ENCODE measurements around the gene TATDN2.

TATDN2 gene

DNA sequence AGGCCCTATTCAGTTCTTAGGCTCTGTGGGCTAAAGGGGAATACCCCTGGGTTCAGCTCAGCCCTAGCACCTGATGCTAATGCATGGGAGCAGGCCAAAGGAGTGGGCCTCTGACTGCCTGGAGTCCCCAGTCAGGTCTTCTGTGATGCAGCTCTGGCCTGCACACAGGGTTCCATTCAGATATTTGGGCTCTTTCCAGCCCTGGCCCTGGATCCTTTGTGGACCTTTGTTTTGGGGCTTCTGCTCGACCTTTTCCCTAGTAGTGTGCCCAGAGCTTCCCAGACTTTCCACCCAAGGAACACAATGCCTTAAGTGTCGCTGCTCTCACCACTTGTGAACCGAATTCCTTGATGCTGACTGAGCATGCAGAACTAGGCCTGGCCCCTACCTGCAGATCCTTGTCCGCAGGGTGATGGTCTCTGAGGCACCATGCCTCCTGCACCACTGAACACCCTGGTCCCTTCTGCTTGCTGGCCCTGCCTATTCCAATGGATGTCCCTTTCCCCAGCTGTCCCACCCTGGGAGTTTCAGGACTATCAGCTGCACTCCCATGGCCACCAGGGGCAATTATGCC, 67.6 kb downstream of the TATDN2 start:
- H3F3A ChIP-seq (ENCODE audit: low read depth), result no peaks in the 10 kb centered on the region
- no peak overlapping the region for H2AFZ ChIP-seq (ENCODE audit: low read length)
- H3K4me2 ChIP-seq (ENCODE audit: low read depth, low read length, poor library complexity, severe bottlenecking), result no peak overlapping the region
- H3K36me3 ChIP-seq (ENCODE audit: insufficient read depth, low read length), result peaks cover 62% of the 10 kb centered on the region; the same call in 1 of the 2 replicates
- no peak overlapping the region for H3K4me3 ChIP-seq (ENCODE audit: low read length, poor library complexity, severe bottlenecking)
- no peaks in the 10 kb centered on the region for H3K9me2 ChIP-seq (replicated peaks; ENCODE audit: low read depth, low read length)
- H3K4me1 ChIP-seq (ENCODE audit: insufficient read depth, low read length, poor library complexity, severe bottlenecking), result peaks cover 8% of the 10 kb centered on the region
- H3K9me3 ChIP-seq (ENCODE audit: insufficient read depth, low read depth, low read length), result no peaks in the 10 kb centered on the region
- H4K20me1 ChIP-seq (ENCODE audit: insufficient read depth, low read length, poor library complexity, severe bottlenecking), result peaks cover 19% of the 10 kb centered on the region
- H3K9ac ChIP-seq (ENCODE audit: low read depth, low read length, poor library complexity, severe bottlenecking), result no peak overlapping the region
- peaks cover 34% of the 10 kb centered on the region for H3K79me2 ChIP-seq (ENCODE audit: insufficient read depth, low read length)
- H3K27me3 ChIP-seq (ENCODE audit: insufficient read depth, low read length, poor library complexity, severe bottlenecking), result no peaks in the 10 kb centered on the region
- no peak for TF ChIP-seq EZH2phosphoT487 (IDR thresholded peaks at IDR 0.05; ENCODE audit: borderline replicate concordance)
- TF ChIP-seq, protein P1, sequence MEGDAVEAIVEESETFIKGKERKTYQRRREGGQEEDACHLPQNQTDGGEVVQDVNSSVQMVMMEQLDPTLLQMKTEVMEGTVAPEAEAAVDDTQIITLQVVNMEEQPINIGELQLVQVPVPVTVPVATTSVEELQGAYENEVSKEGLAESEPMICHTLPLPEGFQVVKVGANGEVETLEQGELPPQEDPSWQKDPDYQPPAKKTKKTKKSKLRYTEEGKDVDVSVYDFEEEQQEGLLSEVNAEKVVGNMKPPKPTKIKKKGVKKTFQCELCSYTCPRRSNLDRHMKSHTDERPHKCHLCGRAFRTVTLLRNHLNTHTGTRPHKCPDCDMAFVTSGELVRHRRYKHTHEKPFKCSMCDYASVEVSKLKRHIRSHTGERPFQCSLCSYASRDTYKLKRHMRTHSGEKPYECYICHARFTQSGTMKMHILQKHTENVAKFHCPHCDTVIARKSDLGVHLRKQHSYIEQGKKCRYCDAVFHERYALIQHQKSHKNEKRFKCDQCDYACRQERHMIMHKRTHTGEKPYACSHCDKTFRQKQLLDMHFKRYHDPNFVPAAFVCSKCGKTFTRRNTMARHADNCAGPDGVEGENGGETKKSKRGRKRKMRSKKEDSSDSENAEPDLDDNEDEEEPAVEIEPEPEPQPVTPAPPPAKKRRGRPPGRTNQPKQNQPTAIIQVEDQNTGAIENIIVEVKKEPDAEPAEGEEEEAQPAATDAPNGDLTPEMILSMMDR (conservative IDR thresholded peaks at IDR 0.05; ENCODE audit: low read length), result no peak

DNA sequence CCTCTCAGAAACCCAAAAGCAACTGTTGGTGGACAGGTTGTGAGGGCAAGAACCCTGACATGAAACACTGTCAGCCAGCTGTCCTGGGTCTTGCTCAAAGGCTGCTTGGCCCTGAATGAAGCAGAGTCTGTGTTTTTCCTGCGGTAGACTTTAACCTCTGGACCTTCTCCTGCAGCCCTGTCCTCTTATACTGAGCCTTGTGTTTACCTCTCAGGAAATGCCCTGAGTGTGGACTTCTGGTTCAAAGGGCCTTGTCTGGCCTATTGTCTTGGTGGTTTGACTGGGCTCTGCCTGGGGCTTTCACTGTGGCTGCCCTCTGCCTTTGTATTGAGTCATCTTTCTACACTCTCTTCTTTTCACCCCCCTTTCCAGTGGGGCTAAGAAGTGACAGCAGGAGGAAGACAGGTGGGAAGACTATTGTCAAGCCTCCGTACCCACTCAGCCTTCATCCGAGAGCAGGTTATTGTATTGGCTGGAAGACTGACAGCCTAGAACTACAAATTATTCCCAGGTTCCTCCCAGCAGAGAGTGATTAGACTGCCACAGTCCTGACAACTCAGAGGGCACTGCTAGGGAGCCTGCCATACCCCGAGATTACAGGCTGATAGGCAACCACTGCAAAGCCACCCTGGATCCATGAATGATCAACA, 69.2 kb downstream of the TATDN2 start:
- H3K36me3 ChIP-seq (ENCODE audit: insufficient read depth, low read length), result peaks cover 47% of the 10 kb centered on the region; the same call in 1 of the 2 replicates
- H3K4me1 ChIP-seq (ENCODE audit: insufficient read depth, low read length, poor library complexity, severe bottlenecking), result peaks cover 8% of the 10 kb centered on the region
- H3K9me3 ChIP-seq (ENCODE audit: insufficient read depth, low read depth, low read length), result no peaks in the 10 kb centered on the region
- H3K79me2 ChIP-seq (ENCODE audit: insufficient read depth, low read length), result peaks cover 35% of the 10 kb centered on the region
- H3K4me3 ChIP-seq (ENCODE audit: low read length, poor library complexity, severe bottlenecking), result no peak overlapping the region
- TF ChIP-seq, protein P1 (conservative IDR thresholded peaks at IDR 0.05; ENCODE audit: low read length), result no peak
- TF ChIP-seq EZH2phosphoT487 (IDR thresholded peaks at IDR 0.05; ENCODE audit: borderline replicate concordance), result no peak
- H3K27me3 ChIP-seq (ENCODE audit: insufficient read depth, low read length, poor library complexity, severe bottlenecking), result no peaks in the 10 kb centered on the region
- H3K9me2 ChIP-seq (replicated peaks; ENCODE audit: low read depth, low read length), result no peaks in the 10 kb centered on the region
- no peak overlapping the region for H3K9ac ChIP-seq (ENCODE audit: low read depth, low read length, poor library complexity, severe bottlenecking)
- H4K20me1 ChIP-seq (ENCODE audit: insufficient read depth, low read length, poor library complexity, severe bottlenecking), result peaks cover 19% of the 10 kb centered on the region
- H3F3A ChIP-seq (ENCODE audit: low read depth), result no peaks in the 10 kb centered on the region
- H3K4me2 ChIP-seq (ENCODE audit: low read depth, low read length, poor library complexity, severe bottlenecking), result peak overlapping the region; percentile 90
- no peak overlapping the region for H2AFZ ChIP-seq (ENCODE audit: low read length)

GRCh38 chr3:10317961-10318350, 69.7 kb downstream of the TATDN2 start:
- H3K4me2 ChIP-seq (ENCODE audit: low read depth, low read length, poor library complexity, severe bottlenecking), result peak overlapping the region; percentile 90
- no peaks in the 10 kb centered on the region for H3K9me2 ChIP-seq (replicated peaks; ENCODE audit: low read depth, low read length)
- no peak overlapping the region for H2AFZ ChIP-seq (ENCODE audit: low read length)
- TF ChIP-seq, protein P1 (conservative IDR thresholded peaks at IDR 0.05; ENCODE audit: low read length), result no peak
- no peak for TF ChIP-seq EZH2phosphoT487 (IDR thresholded peaks at IDR 0.05; ENCODE audit: borderline replicate concordance)
- H3K79me2 ChIP-seq (ENCODE audit: insufficient read depth, low read length), result peaks cover 35% of the 10 kb centered on the region
- no peak overlapping the region for H3K9ac ChIP-seq (ENCODE audit: low read depth, low read length, poor library complexity, severe bottlenecking)
- peaks cover 41% of the 10 kb centered on the region; the same call in 1 of the 2 replicates for H3K36me3 ChIP-seq (ENCODE audit: insufficient read depth, low read length)
- peaks cover 19% of the 10 kb centered on the region for H4K20me1 ChIP-seq (ENCODE audit: insufficient read depth, low read length, poor library complexity, severe bottlenecking)
- no peak overlapping the region for H3K4me3 ChIP-seq (ENCODE audit: low read length, poor library complexity, severe bottlenecking)
- no peaks in the 10 kb centered on the region for H3K27me3 ChIP-seq (ENCODE audit: insufficient read depth, low read length, poor library complexity, severe bottlenecking)
- peaks cover 8% of the 10 kb centered on the region for H3K4me1 ChIP-seq (ENCODE audit: insufficient read depth, low read length, poor library complexity, severe bottlenecking)
- no peaks in the 10 kb centered on the region for H3K9me3 ChIP-seq (ENCODE audit: insufficient read depth, low read depth, low read length)
- no peaks in the 10 kb centered on the region for H3F3A ChIP-seq (ENCODE audit: low read depth)

Data from Loucy (cell line).